GM21717 (cell line): ENCODE results near the gene ATG10.
"Not testable (repeated sequence)": the region's sequence is repeated elsewhere in the genome, so short reads cannot be mapped to it uniquely, and the experiment has no call there.

ENCODE experiments used
- ATAC-seq: cut with Tn5 transposase; IDR thresholded peaks from one replicate; pipeline ENCODE4 v1.9.1; 2021; ENCODE audit warnings: mild to moderate bottlenecking, moderate library complexity; ENCODE audit not compliant: unreplicated experiment

The ATG10 gene

GRCh38 chr5:81980598-81981260 lies 8.9 kb downstream of the ATG10 start:
- no peak for ATAC-seq

GRCh38 chr5:81982172-81982685 lies 10.4 kb downstream of the ATG10 start:
- not testable (repeated sequence) for ATAC-seq

GRCh38 chr5:81983148-81983547 lies 11.3 kb downstream of the ATG10 start:
- not testable (repeated sequence) for ATAC-seq

GRCh38 chr5:81983563-81983962 lies 11.7 kb downstream of the ATG10 start:
- not testable (repeated sequence) for ATAC-seq

GRCh38 chr5:81986126-81986525 lies 14.3 kb downstream of the ATG10 start:
- ATAC-seq, result no peak

- ATAC-seq, result no peak
Measured at GRCh38 chr5:81989204-81989603, 17.4 kb downstream of the ATG10 start.

GRCh38 chr5:81994679-81995078 lies 22.9 kb downstream of the ATG10 start:
- no peak for ATAC-seq

- ATAC-seq, result no peak
Measured at GRCh38 chr5:81995407-81995806, 23.6 kb downstream of the ATG10 start.

GRCh38 chr5:82004511-82004910 lies 32.7 kb downstream of the ATG10 start:
- no peak for ATAC-seq

- not testable (repeated sequence) for ATAC-seq
Measured at GRCh38 chr5:82009869-82010268, 38.0 kb downstream of the ATG10 start.

- no peak for ATAC-seq
Measured at GRCh38 chr5:82010696-82011095, 38.9 kb downstream of the ATG10 start.

- no peak for ATAC-seq
Measured at GRCh38 chr5:82011761-82012160, 39.9 kb downstream of the ATG10 start.

GRCh38 chr5:82014644-82015043 lies 42.8 kb downstream of the ATG10 start:
- not testable (repeated sequence) for ATAC-seq

GRCh38 chr5:82018462-82018861 lies 46.6 kb downstream of the ATG10 start:
- ATAC-seq, result no peak

- ATAC-seq, result no peak
Measured at GRCh38 chr5:82019342-82020138, 47.7 kb downstream of the ATG10 start.

- ATAC-seq, result no peak
Measured at GRCh38 chr5:82022499-82022898, 50.7 kb downstream of the ATG10 start.

- no peak for ATAC-seq
Measured at GRCh38 chr5:82023644-82024043, 51.8 kb downstream of the ATG10 start.

- ATAC-seq, result no peak
Measured at GRCh38 chr5:82031220-82032119, 59.6 kb downstream of the ATG10 start.

- not testable (repeated sequence) for ATAC-seq
Measured at GRCh38 chr5:82042894-82043293, 71.1 kb downstream of the ATG10 start.

- ATAC-seq, result no peak
Measured at GRCh38 chr5:82044010-82044409, 72.2 kb downstream of the ATG10 start.
